OCI-LY7 (cell line): ENCODE measurements around the gene CPNE5.

Experiments
- CTCF ChIP-seq: fragments of 200-600 bp; sonication (generic); conservative IDR thresholded peaks from 2 replicates; pipeline ENCODE4 v1.5.1; 2014; ENCODE audit warnings: mild to moderate bottlenecking, antibody characterized with exemption, low read length, moderate library complexity, mixed read lengths
- EZH2phosphoT487 ChIP-seq: fragments of 200-600 bp; sonication (generic); IDR thresholded peaks from 2 replicates; pipeline ENCODE4 v1.6.1; 2018; ENCODE audit warnings: low read depth, borderline replicate concordance, mild to moderate bottlenecking, mixed run types, antibody characterized with exemption, low read length, moderate library complexity, mixed read lengths

- TF ChIP-seq CTCF: no peak
- no peak for TF ChIP-seq EZH2phosphoT487
Measured at GRCh38 chr6:36757943-36758508, 81.2 kb downstream of the CPNE5 start.
